ENCODE measurements around the gene SPATA19. TPM values are rescaled to one million over a fixed set of nuclear protein-coding genes. Genes with fewer than 3 reads are reported as not detected.

The SPATA19 gene
- total and polyA plus RNA-seq, 2 of the 4 experiments (the other 2 are of a cell fraction): not detected

- in situ Hi-C loops (cut with MboI; ENCODE audit: low sequenced_read_pairs) (no loop called here), dilution Hi-C loops (cut with HindIII; ENCODE audit: low sequenced_read_pairs, unreplicated experiment) (no loop called here), intact Hi-C loops (cut with micrococcal nuclease) (no loop called here)
- POLR2A ChIA-PET (ENCODE audit: unreplicated experiment): no interaction called here
- Histone ChIP-seq H4K8ac (ENCODE audit: low read depth in 2 of 2, low read length in 2 of 2) (no peak overlapping the region), H3K4ac (ENCODE audit: low read depth, low read length) (no peak overlapping the region), H3K4me1 (ENCODE audit: control insufficient read depth, insufficient read depth, low read length) (no peaks in the 10 kb centered on the region), H3K18ac (ENCODE audit: low read depth, low read length) (no peak overlapping the region), H3K56ac (ENCODE audit: extremely low read depth, insufficient read depth, low read length) (no peak overlapping the region), H3K9me1 (ENCODE audit: insufficient read depth, low read length) (no peaks in the 10 kb centered on the region), H3K27me3 (ENCODE audit: control insufficient read depth, insufficient read depth, low read length) (no peaks in the 10 kb centered on the region), H2BK5ac (ENCODE audit: low read depth, low read length, poor library complexity, severe bottlenecking) (no peak overlapping the region), H4K5ac (ENCODE audit: low read depth, low read length) (no peak overlapping the region), H2AFZ (replicated peaks; ENCODE audit: low read length, poor library complexity) (no peak overlapping the region), H3K36me3 (ENCODE audit: control insufficient read depth, insufficient read depth, low read length) (no peaks in the 10 kb centered on the region), H3K79me1 (ENCODE audit: low read depth in 1 of 2, low read length in 2 of 2) (no peaks in the 10 kb centered on the region), H2AK5ac (ENCODE audit: low read depth, low read length) (no peak overlapping the region), H2BK120ac (ENCODE audit: low read depth, low read length) (no peak overlapping the region), H2AK9ac (replicated peaks; ENCODE audit: low read depth, low read length, poor library complexity) (no peak overlapping the region), H3K4me2 (ENCODE audit: low read depth, low read length) (no peak overlapping the region), H2BK20ac (ENCODE audit: low read depth, low read length) (no peak overlapping the region), H2BK15ac (ENCODE audit: low read depth, low read length) (no peak overlapping the region), H3K27ac (ENCODE audit: insufficient read depth, low read length) (no peak overlapping the region), H3K9me3 (ENCODE audit: control insufficient read depth, insufficient read depth, low read length) (peaks cover 41% of the 10 kb centered on the region), H3K9ac (ENCODE audit: low read depth, low read length) (no peak overlapping the region), H3K4me3 (ENCODE audit: insufficient read depth, low read depth, low read length) (no peak overlapping the region), H3K14ac (replicated peaks; ENCODE audit: low read depth, low read length) (no peak overlapping the region), H4K20me1 (ENCODE audit: insufficient read depth, low read length) (no peaks in the 10 kb centered on the region), H3K23ac (ENCODE audit: low read depth, low read length) (no peak overlapping the region), H4K91ac (ENCODE audit: insufficient read depth, low read depth, low read length) (no peak overlapping the region)
- CTCF ChIA-PET: no interaction called here
- TF ChIP-seq MAFK (IDR thresholded peaks at IDR 0.05; ENCODE audit: low read depth, low read length) (no peak), POLR2A (IDR thresholded peaks at IDR 0.05; ENCODE audit: low read depth, low read length) (no peak), SMC3 (IDR thresholded peaks at IDR 0.05; ENCODE audit: low read depth, low read length) (no peak), RCOR1 (IDR thresholded peaks at IDR 0.05; ENCODE audit: insufficient replicate concordance, low read length) (no peak), MAZ (IDR thresholded peaks at IDR 0.05; ENCODE audit: borderline replicate concordance, low read depth, low read length) (no peak), ELK1 (IDR thresholded peaks at IDR 0.05; ENCODE audit: borderline replicate concordance, low read depth, low read length) (no peak), MXI1 (IDR thresholded peaks at IDR 0.05; ENCODE audit: borderline replicate concordance, low read depth, low read length) (no peak), RAD21 (IDR thresholded peaks at IDR 0.05; ENCODE audit: low read length) (no peak), RFX5 (IDR thresholded peaks at IDR 0.05; ENCODE audit: low read depth, low read length) (no peak), USF2 (IDR thresholded peaks at IDR 0.05; ENCODE audit: low read depth, low read length) (no peak), NFE2L2 (IDR thresholded peaks at IDR 0.05; ENCODE audit: low read depth, low read length) (no peak), BHLHE40 (IDR thresholded peaks at IDR 0.05; ENCODE audit: low read depth, low read length) (no peak), CHD1 (IDR thresholded peaks at IDR 0.05; ENCODE audit: low read depth, low read length) (no peak), FOS (IDR thresholded peaks at IDR 0.05; ENCODE audit: low read depth, low read length) (no peak), CTCF (conservative IDR thresholded peaks at IDR 0.05; ENCODE audit: low read depth, low read length) (no peak), CEBPB (IDR thresholded peaks at IDR 0.05; ENCODE audit: low read depth, low read length) (no peak)
- no TSS peak for BruUV-seq (replicated peaks)
- WGBS, 2 experiments (ENCODE audit: extremely low coverage in 2 of 2, insufficient read length in 1 of 2): no CpG with 5 or more reads among the region's 7 CpGs
- ATAC-seq (ENCODE audit: low read depth) (no peak), DNase-seq (no peak)
These were observed 51.9 kb downstream of the SPATA19 start for GRCh38 chr11:133793271-133794035.
